ENCODE results near the gene RALGDS.
"Not testable (repeated sequence)": the region's sequence is repeated elsewhere in the genome, so short reads cannot be mapped to it uniquely, and the experiment has no call there.

RALGDS gene

DNA sequence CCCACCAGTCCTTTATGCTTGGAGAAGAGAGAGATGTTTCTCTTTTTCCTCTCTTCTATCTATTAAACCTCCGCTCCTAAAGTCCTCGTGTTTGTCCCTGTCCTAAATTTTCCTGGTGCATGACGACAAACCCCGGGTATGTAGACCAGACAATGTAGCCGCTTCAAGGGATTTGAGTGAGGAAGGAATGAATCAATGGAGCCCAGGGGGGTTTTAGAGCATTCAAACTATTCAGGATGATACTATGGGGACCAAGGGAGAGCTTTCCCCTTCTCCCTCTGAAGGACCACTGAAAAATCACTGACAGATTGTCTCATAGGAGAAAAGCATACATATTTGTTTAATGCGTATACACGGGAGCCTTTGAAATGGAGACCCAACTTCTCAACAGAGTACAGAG, 40.9 kb downstream of the RALGDS start:
- DNase-seq (ENCODE audit: low spot score): no peak
- TF ChIP-seq, protein P1, sequence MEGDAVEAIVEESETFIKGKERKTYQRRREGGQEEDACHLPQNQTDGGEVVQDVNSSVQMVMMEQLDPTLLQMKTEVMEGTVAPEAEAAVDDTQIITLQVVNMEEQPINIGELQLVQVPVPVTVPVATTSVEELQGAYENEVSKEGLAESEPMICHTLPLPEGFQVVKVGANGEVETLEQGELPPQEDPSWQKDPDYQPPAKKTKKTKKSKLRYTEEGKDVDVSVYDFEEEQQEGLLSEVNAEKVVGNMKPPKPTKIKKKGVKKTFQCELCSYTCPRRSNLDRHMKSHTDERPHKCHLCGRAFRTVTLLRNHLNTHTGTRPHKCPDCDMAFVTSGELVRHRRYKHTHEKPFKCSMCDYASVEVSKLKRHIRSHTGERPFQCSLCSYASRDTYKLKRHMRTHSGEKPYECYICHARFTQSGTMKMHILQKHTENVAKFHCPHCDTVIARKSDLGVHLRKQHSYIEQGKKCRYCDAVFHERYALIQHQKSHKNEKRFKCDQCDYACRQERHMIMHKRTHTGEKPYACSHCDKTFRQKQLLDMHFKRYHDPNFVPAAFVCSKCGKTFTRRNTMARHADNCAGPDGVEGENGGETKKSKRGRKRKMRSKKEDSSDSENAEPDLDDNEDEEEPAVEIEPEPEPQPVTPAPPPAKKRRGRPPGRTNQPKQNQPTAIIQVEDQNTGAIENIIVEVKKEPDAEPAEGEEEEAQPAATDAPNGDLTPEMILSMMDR (IDR thresholded peaks at IDR 0.05; ENCODE audit: extremely low read depth, missing control alignments): no peak

DNA sequence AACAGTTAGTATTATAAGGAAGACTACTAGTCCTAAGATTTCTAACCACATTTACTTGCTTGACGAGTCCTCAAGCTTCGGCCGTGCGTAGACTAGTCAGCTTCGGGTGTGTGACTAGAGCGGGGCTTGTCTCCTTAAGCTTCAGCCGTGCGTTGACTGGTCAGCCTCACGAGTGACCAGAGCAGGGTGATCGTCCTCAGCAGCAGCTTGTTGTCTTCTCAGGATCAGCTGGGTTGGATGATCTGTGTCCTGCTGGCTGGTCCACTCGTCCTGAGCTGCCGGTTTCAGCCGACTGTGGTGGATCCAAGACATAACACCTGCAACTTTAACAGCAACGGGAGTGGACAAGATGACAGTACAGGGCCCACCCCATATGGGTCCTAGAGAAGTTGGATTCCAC, 42.6 kb downstream of the RALGDS start:
- TF ChIP-seq, protein P1 (IDR thresholded peaks at IDR 0.05; ENCODE audit: extremely low read depth, missing control alignments): no peak
- DNase-seq (ENCODE audit: low spot score): no peak

- TF ChIP-seq, protein P1 (IDR thresholded peaks at IDR 0.05; ENCODE audit: extremely low read depth, missing control alignments): no peak
- DNase-seq (ENCODE audit: low spot score): no peak
Observed at GRCh38 chr9:133076691-133077090, 44.3 kb downstream of the RALGDS start.

GRCh38 chr9:133075925-133076630, 45.0 kb downstream of the RALGDS start:
- TF ChIP-seq, protein P1 (IDR thresholded peaks at IDR 0.05; ENCODE audit: extremely low read depth, missing control alignments): no peak
- no peak for DNase-seq (ENCODE audit: low spot score)

- DNase-seq (ENCODE audit: low spot score): no peak
- TF ChIP-seq, protein P1 (IDR thresholded peaks at IDR 0.05; ENCODE audit: extremely low read depth, missing control alignments): no peak
Observed at GRCh38 chr9:133074111-133074651, 46.9 kb downstream of the RALGDS start.

DNA sequence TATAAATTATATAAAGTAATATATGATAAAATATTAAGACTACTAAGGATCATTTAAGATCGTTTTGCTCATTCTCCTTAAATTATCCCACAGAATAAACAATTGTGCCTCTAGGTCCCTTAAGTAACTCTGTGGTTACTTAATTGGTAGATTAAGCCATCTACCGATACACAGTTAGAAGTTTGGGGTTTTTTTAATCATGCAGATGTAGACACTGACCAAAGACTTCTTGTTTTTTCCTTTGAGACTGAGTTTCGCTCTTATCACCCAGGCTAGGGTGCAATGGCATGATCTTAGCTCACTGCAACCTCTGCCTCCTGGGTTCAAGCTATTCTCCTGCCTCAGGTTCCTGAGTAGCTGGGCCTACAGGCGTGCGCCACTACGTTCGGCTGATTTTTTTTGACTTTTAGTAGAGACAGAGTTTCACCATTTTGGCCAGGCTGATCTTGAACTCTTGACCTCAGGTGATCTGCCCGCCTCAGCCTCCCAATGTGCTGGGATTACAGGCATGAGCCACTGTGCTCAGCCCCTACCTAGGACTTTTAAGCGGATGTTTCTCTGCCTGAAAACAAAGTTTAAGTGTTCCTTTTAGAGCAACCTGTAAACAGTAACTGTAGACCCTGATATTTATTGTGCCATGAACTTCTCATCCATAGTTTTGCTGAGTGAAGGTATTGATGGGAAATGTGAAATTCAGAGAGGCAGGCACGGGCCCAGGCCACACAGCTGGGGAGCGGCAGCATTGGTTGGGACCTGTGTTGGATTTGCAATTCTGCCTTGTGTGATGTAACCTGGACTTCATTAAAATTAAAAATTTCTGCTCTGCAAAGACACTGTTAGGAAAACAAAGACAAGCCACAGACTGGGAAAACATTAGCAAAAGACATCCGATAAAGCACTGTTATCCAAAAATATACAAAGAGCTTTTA, 47.7 kb downstream of the RALGDS start:
- TF ChIP-seq, protein P1 (IDR thresholded peaks at IDR 0.05; ENCODE audit: extremely low read depth, missing control alignments): no peak
- DNase-seq (ENCODE audit: low spot score): no peak

GRCh38 chr9:133072210-133072609, 48.8 kb downstream of the RALGDS start:
- not testable (repeated sequence) for DNase-seq (ENCODE audit: low spot score)

All from GM20000 (cell line).